Thoracic aorta (tissue), 2 donors: ENCODE data around the gene PTGDS. TPM values are rescaled to one million over a fixed set of nuclear protein-coding genes. Genes with fewer than 3 reads are reported as not detected.

Experiments used
- ATAC-seq: fragments of 150-250 bp; one replicate; pipeline ENCODE4 v1.8.0; 2017; ENCODE audit warnings: low read depth; ENCODE audit not compliant: insufficient number of reproducible peaks, low FRiP score
- DNase-seq: peaks from one replicate; pipeline ENCODE4 v3.0.0-alpha.2; 2020; ENCODE audit warnings: low spot score
- H3K27ac ChIP-seq, 2 donors: fragments of 200-600 bp; sonication (generic); 1 replicate in 1 of 2; 2 replicates in 1 of 2; pipeline ENCODE4 v1.5.1; 2016; ENCODE audit warnings: mild to moderate bottlenecking in 2 of 2, moderate library complexity in 2 of 2
- H3K27me3 ChIP-seq: fragments of 200-600 bp; sonication (generic); replicated peaks from 2 replicates; pipeline ENCODE4 v1.6.0; 2016; ENCODE audit warnings: mild to moderate bottlenecking; ENCODE audit not compliant: insufficient read depth
- H3K36me3 ChIP-seq: fragments of 200-600 bp; sonication (generic); one replicate; pipeline ENCODE4 v1.5.1; 2016
- H3K4me1 ChIP-seq, 2 donors: fragments of 200-600 bp; sonication (generic); 1 replicate in 1 of 2; 2 replicates in 1 of 2; pipeline versions ENCODE4 v1.5.1 to v1.6.0; 2016; ENCODE audit warnings: low read depth in 2 of 2, mild to moderate bottlenecking in 1 of 2; ENCODE audit not compliant: control insufficient read depth in 1 of 2
- H3K4me3 ChIP-seq: fragments of 200-600 bp; sonication (generic); 2 replicates; pipeline ENCODE4 v1.5.1; 2016; ENCODE audit warnings: mild to moderate bottlenecking
- H3K9me3 ChIP-seq: fragments of 200-600 bp; sonication (generic); 2 replicates; pipeline ENCODE4 v1.5.1; 2016
- CTCF ChIP-seq: fragments of 200-600 bp; sonication (generic); IDR thresholded peaks from one replicate; pipeline ENCODE4 v1.5.1; 2019; ENCODE audit warnings: antibody characterized with exemption
- total RNA-seq, 2 donors: library from RNA; depleted of rRNA; stranded (reverse); fragments of >200 nt; gene quantifications; one replicate each; pipeline versions ENCODE4 v1.1.0 to v1.2.3, GENCODE V29; 2016

Gene PTGDS
- total RNA-seq, 2 donors from 2014 or later, result 66.1 to 89.5 TPM

- ATAC-seq, result peak; percentile 82
- H3K27ac ChIP-seq, result peak overlapping the region; percentile 73 to 78
- no peak for TF ChIP-seq CTCF
- H3K36me3 ChIP-seq, result no peaks in the 10 kb centered on the region
- peaks cover 11 to 26% of the 10 kb centered on the region in 2 donors for H3K4me1 ChIP-seq
- peak overlapping the region; percentile 78 for H3K4me3 ChIP-seq
- H3K27me3 ChIP-seq, result no peaks in the 10 kb centered on the region
- peak; percentile 76 for DNase-seq
- no peaks in the 10 kb centered on the region for H3K9me3 ChIP-seq
Observed at GRCh38 chr9:136949817-136950655, 27.3 kb upstream of the PTGDS start.

GRCh38 chr9:136950656-136951276 is 26.5 kb upstream of the PTGDS start:
- no peak for TF ChIP-seq CTCF
- peak overlapping the region; percentile 73 to 78 for H3K27ac ChIP-seq
- H3K36me3 ChIP-seq, result no peaks in the 10 kb centered on the region
- no peak for ATAC-seq
- peaks cover 11 to 26% of the 10 kb centered on the region in 2 donors for H3K4me1 ChIP-seq
- H3K27me3 ChIP-seq, result no peaks in the 10 kb centered on the region
- H3K9me3 ChIP-seq, result no peaks in the 10 kb centered on the region
- DNase-seq, result no peak
- H3K4me3 ChIP-seq, result peak overlapping the region; percentile 78

- Histone ChIP-seq H3K27ac (no peak within 1 kb of the TSS), H3K4me1 (peaks cover 11 to 26% of the 10 kb centered on the region in 2 donors)
Observed at GRCh38 chr9:136951541-136952320, 25.6 kb upstream of the PTGDS start, which contains the start of gene LCN12. LCN12 (plus strand) TSS chr9:136952273; CDS start chr9:136952328, 55 bp downstream.

GRCh38 chr9:136952321-136952850 is 24.9 kb upstream of the PTGDS start:
- Histone ChIP-seq H3K4me3 (no peak overlapping the region), H3K36me3 (no peaks in the 10 kb centered on the region), H3K27me3 (no peaks in the 10 kb centered on the region), H3K4me1 (peaks cover 11 to 20% of the 10 kb centered on the region in 2 donors), H3K9me3 (no peaks in the 10 kb centered on the region), H3K27ac (no peak overlapping the region)
- no peak for ATAC-seq
- TF ChIP-seq CTCF, result no peak
- DNase-seq, result no peak

More at GRCh38 chr9:136951541-136952320, 25.6 kb upstream of the PTGDS start, which contains the start of gene LCN12:
- H3K9me3 ChIP-seq, result no peaks in the 10 kb centered on the region
- ATAC-seq, result no peak
- H3K36me3 ChIP-seq, result no peaks in the 10 kb centered on the region
- no peak for TF ChIP-seq CTCF
- DNase-seq, result no peak
- H3K27me3 ChIP-seq, result no peaks in the 10 kb centered on the region
- H3K4me3 ChIP-seq, result no peak within 1 kb of the TSS
